ENCODE measurements around the gene OR6C75.
"Not testable (repeated sequence)": the region's sequence is repeated elsewhere in the genome, so short reads cannot be mapped to it uniquely, and the experiment has no call there.

Gene OR6C75

GRCh38 chr12:55362675-55363074, at the start of gene OR6C75:
OR6C75 (plus strand) TSS chr12:55362975; CDS start chr12:55365111, 2,136 bp downstream.
- Histone ChIP-seq H3K27me3 (ENCODE audit: control insufficient read depth, insufficient read depth, low read length) (no peaks in the 10 kb centered on the region), H3K4me1 (ENCODE audit: control insufficient read depth, insufficient read depth, low read length) (no peaks in the 10 kb centered on the region), H3K4me3 (ENCODE audit: low read depth, low read length) (no peak within 1 kb of the TSS), H3K9ac (ENCODE audit: low read length) (no peak within 1 kb of the TSS), H3K36me3 (ENCODE audit: control insufficient read depth, insufficient read depth, low read length) (no peaks in the 10 kb centered on the region), H3K9me3 (ENCODE audit: control insufficient read depth, insufficient read depth, low read depth, low read length) (no peaks in the 10 kb centered on the region), H3K27ac (ENCODE audit: low read depth, low read length) (no peak within 1 kb of the TSS)

- no peak within 1 kb of the TSS for H3K9ac ChIP-seq (ENCODE audit: low read length)
- no peaks in the 10 kb centered on the region for H3K4me1 ChIP-seq (ENCODE audit: control insufficient read depth, insufficient read depth, low read length)
- no peak within 1 kb of the TSS for H3K4me3 ChIP-seq (ENCODE audit: low read depth, low read length)
- H3K27me3 ChIP-seq (ENCODE audit: control insufficient read depth, insufficient read depth, low read length), result no peaks in the 10 kb centered on the region
- no peak within 1 kb of the TSS for H3K27ac ChIP-seq (ENCODE audit: low read depth, low read length)
- H3K9me3 ChIP-seq (ENCODE audit: control insufficient read depth, insufficient read depth, low read depth, low read length), result no peaks in the 10 kb centered on the region
- no peaks in the 10 kb centered on the region for H3K36me3 ChIP-seq (ENCODE audit: control insufficient read depth, insufficient read depth, low read length)
Measured at GRCh38 chr12:55314043-55314442, 48.7 kb upstream of the OR6C75 start, which contains the start of gene OR6C1. OR6C1 (plus strand) TSS chr12:55314343; CDS start chr12:55320600, 6,257 bp downstream.

GRCh38 chr12:55320201-55320600, 42.6 kb upstream of the OR6C75 start:
- no peak overlapping the region for H3K9ac ChIP-seq (ENCODE audit: low read length)
- H3K4me1 ChIP-seq (ENCODE audit: control insufficient read depth, insufficient read depth, low read length), result no peaks in the 10 kb centered on the region
- H3K9me3 ChIP-seq (ENCODE audit: control insufficient read depth, insufficient read depth, low read depth, low read length), result 0 out of 2 replicates have a peak, but pooled peaks cover 4% of the 10 kb centered on the region
- H3K27ac ChIP-seq (ENCODE audit: low read depth, low read length), result no peak overlapping the region
- H3K27me3 ChIP-seq (ENCODE audit: control insufficient read depth, insufficient read depth, low read length), result no peaks in the 10 kb centered on the region
- no peaks in the 10 kb centered on the region for H3K36me3 ChIP-seq (ENCODE audit: control insufficient read depth, insufficient read depth, low read length)
- no peak overlapping the region for H3K4me3 ChIP-seq (ENCODE audit: low read depth, low read length)

- not testable (repeated sequence) for H3K4me3 ChIP-seq (ENCODE audit: low read depth, low read length); H3K9me3 ChIP-seq (ENCODE audit: control insufficient read depth, insufficient read depth, low read depth, low read length); H3K36me3 ChIP-seq (ENCODE audit: control insufficient read depth, insufficient read depth, low read length); H3K27me3 ChIP-seq (ENCODE audit: control insufficient read depth, insufficient read depth, low read length); H3K27ac ChIP-seq (ENCODE audit: low read depth, low read length); H3K9ac ChIP-seq (ENCODE audit: low read length); H3K4me1 ChIP-seq (ENCODE audit: control insufficient read depth, insufficient read depth, low read length)
Measured at GRCh38 chr12:55325801-55326200, 37.0 kb upstream of the OR6C75 start.

GRCh38 chr12:55330446-55330845, 32.3 kb upstream of the OR6C75 start, which contains the start of gene OR6C3:
OR6C3 (plus strand) TSS chr12:55330746; CDS start chr12:55331701, 955 bp downstream.
- Histone ChIP-seq H3K27me3 (ENCODE audit: control insufficient read depth, insufficient read depth, low read length) (no peaks in the 10 kb centered on the region), H3K36me3 (ENCODE audit: control insufficient read depth, insufficient read depth, low read length) (no peaks in the 10 kb centered on the region), H3K4me1 (ENCODE audit: control insufficient read depth, insufficient read depth, low read length) (peaks cover 18% of the 10 kb centered on the region; the same call in 1 of the 2 replicates), H3K9ac (ENCODE audit: low read length) (no peak within 1 kb of the TSS), H3K9me3 (ENCODE audit: control insufficient read depth, insufficient read depth, low read depth, low read length) (no peaks in the 10 kb centered on the region), H3K4me3 (ENCODE audit: low read depth, low read length) (no peak within 1 kb of the TSS), H3K27ac (ENCODE audit: low read depth, low read length) (no peak within 1 kb of the TSS)

- peaks cover 18% of the 10 kb centered on the region; the same call in 1 of the 2 replicates for H3K4me1 ChIP-seq (ENCODE audit: control insufficient read depth, insufficient read depth, low read length)
- H3K27ac ChIP-seq (ENCODE audit: low read depth, low read length), result no peak overlapping the region
- H3K9ac ChIP-seq (ENCODE audit: low read length), result no peak overlapping the region
- no peaks in the 10 kb centered on the region for H3K36me3 ChIP-seq (ENCODE audit: control insufficient read depth, insufficient read depth, low read length)
- no peak overlapping the region for H3K4me3 ChIP-seq (ENCODE audit: low read depth, low read length)
- H3K27me3 ChIP-seq (ENCODE audit: control insufficient read depth, insufficient read depth, low read length), result no peaks in the 10 kb centered on the region
- no peaks in the 10 kb centered on the region for H3K9me3 ChIP-seq (ENCODE audit: control insufficient read depth, insufficient read depth, low read depth, low read length)
Measured at GRCh38 chr12:55336002-55336401, 26.8 kb upstream of the OR6C75 start.

GRCh38 chr12:55355338-55355737, 7.4 kb upstream of the OR6C75 start:
- peaks cover 15% of the 10 kb centered on the region; the same call in 1 of the 2 replicates for H3K4me1 ChIP-seq (ENCODE audit: control insufficient read depth, insufficient read depth, low read length)
- not testable (repeated sequence) for H3K9me3 ChIP-seq (ENCODE audit: control insufficient read depth, insufficient read depth, low read depth, low read length); H3K27ac ChIP-seq (ENCODE audit: low read depth, low read length); H3K4me3 ChIP-seq (ENCODE audit: low read depth, low read length); H3K27me3 ChIP-seq (ENCODE audit: control insufficient read depth, insufficient read depth, low read length); H3K9ac ChIP-seq (ENCODE audit: low read length); H3K36me3 ChIP-seq (ENCODE audit: control insufficient read depth, insufficient read depth, low read length)

GRCh38 chr12:55365086-55365485, 2.3 kb downstream of the OR6C75 start:
- Histone ChIP-seq H3K9ac (ENCODE audit: low read length) (no peak overlapping the region), H3K36me3 (ENCODE audit: control insufficient read depth, insufficient read depth, low read length) (no peaks in the 10 kb centered on the region), H3K27ac (ENCODE audit: low read depth, low read length) (no peak overlapping the region), H3K9me3 (ENCODE audit: control insufficient read depth, insufficient read depth, low read depth, low read length) (no peaks in the 10 kb centered on the region), H3K4me1 (ENCODE audit: control insufficient read depth, insufficient read depth, low read length) (no peaks in the 10 kb centered on the region), H3K27me3 (ENCODE audit: control insufficient read depth, insufficient read depth, low read length) (no peaks in the 10 kb centered on the region), H3K4me3 (ENCODE audit: low read depth, low read length) (no peak overlapping the region)

- H3K9me3 ChIP-seq (ENCODE audit: control insufficient read depth, insufficient read depth, low read depth, low read length), result no peaks in the 10 kb centered on the region
- no peak overlapping the region for H3K4me3 ChIP-seq (ENCODE audit: low read depth, low read length)
- no peaks in the 10 kb centered on the region for H3K36me3 ChIP-seq (ENCODE audit: control insufficient read depth, insufficient read depth, low read length)
- H3K27ac ChIP-seq (ENCODE audit: low read depth, low read length), result no peak overlapping the region
- H3K27me3 ChIP-seq (ENCODE audit: control insufficient read depth, insufficient read depth, low read length), result no peaks in the 10 kb centered on the region
- H3K4me1 ChIP-seq (ENCODE audit: control insufficient read depth, insufficient read depth, low read length), result no peaks in the 10 kb centered on the region
- no peak overlapping the region for H3K9ac ChIP-seq (ENCODE audit: low read length)
Measured at GRCh38 chr12:55372521-55372920, 9.7 kb downstream of the OR6C75 start.

- Histone ChIP-seq H3K27ac (ENCODE audit: low read depth, low read length) (no peak overlapping the region), H3K9me3 (ENCODE audit: control insufficient read depth, insufficient read depth, low read depth, low read length) (no peaks in the 10 kb centered on the region), H3K36me3 (ENCODE audit: control insufficient read depth, insufficient read depth, low read length) (no peaks in the 10 kb centered on the region), H3K4me1 (ENCODE audit: control insufficient read depth, insufficient read depth, low read length) (peaks cover 10% of the 10 kb centered on the region; the same call in 1 of the 2 replicates), H3K9ac (ENCODE audit: low read length) (no peak overlapping the region), H3K27me3 (ENCODE audit: control insufficient read depth, insufficient read depth, low read length) (no peaks in the 10 kb centered on the region), H3K4me3 (ENCODE audit: low read depth, low read length) (no peak overlapping the region)
Measured at GRCh38 chr12:55385891-55386290, 23.1 kb downstream of the OR6C75 start.

- H3K9ac ChIP-seq (ENCODE audit: low read length), result no peak overlapping the region
- peaks cover 4% of the 10 kb centered on the region; the same call in 1 of the 2 replicates for H3K9me3 ChIP-seq (ENCODE audit: control insufficient read depth, insufficient read depth, low read depth, low read length)
- no peak overlapping the region for H3K4me3 ChIP-seq (ENCODE audit: low read depth, low read length)
- H3K27me3 ChIP-seq (ENCODE audit: control insufficient read depth, insufficient read depth, low read length), result no peaks in the 10 kb centered on the region
- no peak overlapping the region for H3K27ac ChIP-seq (ENCODE audit: low read depth, low read length)
- no peaks in the 10 kb centered on the region for H3K4me1 ChIP-seq (ENCODE audit: control insufficient read depth, insufficient read depth, low read length)
- no peaks in the 10 kb centered on the region for H3K36me3 ChIP-seq (ENCODE audit: control insufficient read depth, insufficient read depth, low read length)
Measured at GRCh38 chr12:55392032-55392795, 29.4 kb downstream of the OR6C75 start.
